Measurements from ENCODE around the gene EFHB. TPM values are rescaled to one million over a fixed set of nuclear protein-coding genes. Genes with fewer than 3 reads are reported as not detected.

The EFHB gene
- total and polyA plus RNA-seq, 10 of the 15 experiments (the other 5 are each of a cell fraction or from before 2014, with no cell fraction given), result 0.12 to 0.95 (median 0.53) TPM; not detected in 3

DNA sequence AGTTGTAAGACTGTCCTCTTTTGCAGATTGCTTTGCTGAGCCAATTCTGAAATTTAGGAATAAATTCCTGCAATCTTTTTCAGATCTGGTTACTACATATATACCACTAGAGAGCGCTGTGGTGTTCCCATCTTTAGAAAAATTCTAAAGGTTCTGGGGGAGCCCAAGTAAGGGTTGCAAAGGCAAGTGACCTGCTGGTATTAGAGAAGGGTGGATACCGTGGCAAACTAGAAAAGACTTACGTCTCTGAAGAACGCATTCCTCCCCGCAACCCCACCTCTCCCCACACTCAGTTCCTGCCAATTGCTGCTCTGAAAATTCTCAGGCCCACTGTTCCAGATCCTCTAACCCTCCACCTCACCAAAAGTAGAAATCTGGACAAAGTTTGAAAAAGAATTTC lies 48.5 kb downstream of the EFHB start (continued):
- TF ChIP-seq, protein P1, sequence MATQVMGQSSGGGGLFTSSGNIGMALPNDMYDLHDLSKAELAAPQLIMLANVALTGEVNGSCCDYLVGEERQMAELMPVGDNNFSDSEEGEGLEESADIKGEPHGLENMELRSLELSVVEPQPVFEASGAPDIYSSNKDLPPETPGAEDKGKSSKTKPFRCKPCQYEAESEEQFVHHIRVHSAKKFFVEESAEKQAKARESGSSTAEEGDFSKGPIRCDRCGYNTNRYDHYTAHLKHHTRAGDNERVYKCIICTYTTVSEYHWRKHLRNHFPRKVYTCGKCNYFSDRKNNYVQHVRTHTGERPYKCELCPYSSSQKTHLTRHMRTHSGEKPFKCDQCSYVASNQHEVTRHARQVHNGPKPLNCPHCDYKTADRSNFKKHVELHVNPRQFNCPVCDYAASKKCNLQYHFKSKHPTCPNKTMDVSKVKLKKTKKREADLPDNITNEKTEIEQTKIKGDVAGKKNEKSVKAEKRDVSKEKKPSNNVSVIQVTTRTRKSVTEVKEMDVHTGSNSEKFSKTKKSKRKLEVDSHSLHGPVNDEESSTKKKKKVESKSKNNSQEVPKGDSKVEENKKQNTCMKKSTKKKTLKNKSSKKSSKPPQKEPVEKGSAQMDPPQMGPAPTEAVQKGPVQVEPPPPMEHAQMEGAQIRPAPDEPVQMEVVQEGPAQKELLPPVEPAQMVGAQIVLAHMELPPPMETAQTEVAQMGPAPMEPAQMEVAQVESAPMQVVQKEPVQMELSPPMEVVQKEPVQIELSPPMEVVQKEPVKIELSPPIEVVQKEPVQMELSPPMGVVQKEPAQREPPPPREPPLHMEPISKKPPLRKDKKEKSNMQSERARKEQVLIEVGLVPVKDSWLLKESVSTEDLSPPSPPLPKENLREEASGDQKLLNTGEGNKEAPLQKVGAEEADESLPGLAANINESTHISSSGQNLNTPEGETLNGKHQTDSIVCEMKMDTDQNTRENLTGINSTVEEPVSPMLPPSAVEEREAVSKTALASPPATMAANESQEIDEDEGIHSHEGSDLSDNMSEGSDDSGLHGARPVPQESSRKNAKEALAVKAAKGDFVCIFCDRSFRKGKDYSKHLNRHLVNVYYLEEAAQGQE (IDR thresholded peaks at IDR 0.05; ENCODE audit: low read depth, low read length), result no peak
- TF ChIP-seq, protein P2, sequence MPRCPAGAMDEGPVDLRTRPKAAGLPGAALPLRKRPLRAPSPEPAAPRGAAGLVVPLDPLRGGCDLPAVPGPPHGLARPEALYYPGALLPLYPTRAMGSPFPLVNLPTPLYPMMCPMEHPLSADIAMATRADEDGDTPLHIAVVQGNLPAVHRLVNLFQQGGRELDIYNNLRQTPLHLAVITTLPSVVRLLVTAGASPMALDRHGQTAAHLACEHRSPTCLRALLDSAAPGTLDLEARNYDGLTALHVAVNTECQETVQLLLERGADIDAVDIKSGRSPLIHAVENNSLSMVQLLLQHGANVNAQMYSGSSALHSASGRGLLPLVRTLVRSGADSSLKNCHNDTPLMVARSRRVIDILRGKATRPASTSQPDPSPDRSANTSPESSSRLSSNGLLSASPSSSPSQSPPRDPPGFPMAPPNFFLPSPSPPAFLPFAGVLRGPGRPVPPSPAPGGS (IDR thresholded peaks at IDR 0.05; ENCODE audit: borderline replicate concordance, insufficient read depth, low read depth, low read length, poor library complexity, severe bottlenecking), result no peak
- TF ChIP-seq RAD21 (IDR thresholded peaks at IDR 0.05; ENCODE audit: insufficient read depth, low read depth, low read length), result peak; percentile 76
- TF ChIP-seq POLR2AphosphoS2 (IDR thresholded peaks at IDR 0.05; ENCODE audit: low read depth, low read length), result no peak
- TF ChIP-seq TCF12 (IDR thresholded peaks at IDR 0.05; ENCODE audit: low read depth, low read length), result no peak
- no peak for TF ChIP-seq ZNF622 (IDR thresholded peaks at IDR 0.05)
- TF ChIP-seq CBFB (IDR thresholded peaks at IDR 0.05; ENCODE audit: low read depth), result no peak
- TF ChIP-seq, protein P3, sequence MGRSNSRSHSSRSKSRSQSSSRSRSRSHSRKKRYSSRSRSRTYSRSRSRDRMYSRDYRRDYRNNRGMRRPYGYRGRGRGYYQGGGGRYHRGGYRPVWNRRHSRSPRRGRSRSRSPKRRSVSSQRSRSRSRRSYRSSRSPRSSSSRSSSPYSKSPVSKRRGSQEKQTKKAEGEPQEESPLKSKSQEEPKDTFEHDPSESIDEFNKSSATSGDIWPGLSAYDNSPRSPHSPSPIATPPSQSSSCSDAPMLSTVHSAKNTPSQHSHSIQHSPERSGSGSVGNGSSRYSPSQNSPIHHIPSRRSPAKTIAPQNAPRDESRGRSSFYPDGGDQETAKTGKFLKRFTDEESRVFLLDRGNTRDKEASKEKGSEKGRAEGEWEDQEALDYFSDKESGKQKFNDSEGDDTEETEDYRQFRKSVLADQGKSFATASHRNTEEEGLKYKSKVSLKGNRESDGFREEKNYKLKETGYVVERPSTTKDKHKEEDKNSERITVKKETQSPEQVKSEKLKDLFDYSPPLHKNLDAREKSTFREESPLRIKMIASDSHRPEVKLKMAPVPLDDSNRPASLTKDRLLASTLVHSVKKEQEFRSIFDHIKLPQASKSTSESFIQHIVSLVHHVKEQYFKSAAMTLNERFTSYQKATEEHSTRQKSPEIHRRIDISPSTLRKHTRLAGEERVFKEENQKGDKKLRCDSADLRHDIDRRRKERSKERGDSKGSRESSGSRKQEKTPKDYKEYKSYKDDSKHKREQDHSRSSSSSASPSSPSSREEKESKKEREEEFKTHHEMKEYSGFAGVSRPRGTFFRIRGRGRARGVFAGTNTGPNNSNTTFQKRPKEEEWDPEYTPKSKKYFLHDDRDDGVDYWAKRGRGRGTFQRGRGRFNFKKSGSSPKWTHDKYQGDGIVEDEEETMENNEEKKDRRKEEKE (IDR thresholded peaks at IDR 0.05), result no peak
- TF ChIP-seq FOS (IDR thresholded peaks at IDR 0.05; ENCODE audit: borderline replicate concordance, extremely low read depth, insufficient read length), result no peak

All from GM12878 (cell line).